ENCODE measurements around the gene WASHC2A.
"Not testable (repeated sequence)": the region's sequence is repeated elsewhere in the genome, so short reads cannot be mapped to it uniquely, and the experiment has no call there.

- not testable (repeated sequence) for TF ChIP-seq POLR2A (IDR thresholded peaks at IDR 0.05; ENCODE audit: low read length); GATA1 (IDR thresholded peaks at IDR 0.05; ENCODE audit: low read depth, low read length)
These were observed 21.3 kb upstream of the WASHC2A start for GRCh38 chr10:50046457-50046856.

Measured in erythroblast (primary cell).